DND-41 (cell line): ENCODE measurements around the gene MX2.

Experiments
- ATAC-seq: fragments of 200-7000 bp; cut with Tn5 transposase; 3 replicates; pipeline ENCODE4 v1.9.1; 2021; ENCODE audit warnings: low read depth; ENCODE audit not compliant: insufficient read depth
- DNase-seq: peaks from one replicate; pipeline ENCODE4 v3.0.0-alpha.2; 2020
- H2AFZ ChIP-seq: 2 replicates; pipeline ENCODE4 v1.6.0; 2012; ENCODE audit warnings: low read depth, low read length
- H3K27ac ChIP-seq: 2 replicates; pipeline ENCODE4 v1.5.1; 2012; ENCODE audit warnings: low read length, inconsistent platforms
- H3K27me3 ChIP-seq: fragments of 200-600 bp; sonication (generic); 2 replicates; pipeline ENCODE4 v1.6.0; 2012; ENCODE audit warnings: low read length, mild to moderate bottlenecking, inconsistent platforms; ENCODE audit not compliant: insufficient read depth, poor library complexity
- H3K36me3 ChIP-seq: 2 replicates; pipeline ENCODE4 v1.5.1; 2012; ENCODE audit warnings: low read length, inconsistent platforms; ENCODE audit not compliant: insufficient read depth
- H3K4me1 ChIP-seq: 2 replicates; pipeline ENCODE4 v1.5.1; 2012; ENCODE audit warnings: mild to moderate bottlenecking, low read length; ENCODE audit not compliant: insufficient read depth
- H3K4me2 ChIP-seq: 2 replicates; pipeline ENCODE4 v1.6.0; 2012; ENCODE audit warnings: mild to moderate bottlenecking, moderate library complexity, low read length, inconsistent platforms; ENCODE audit not compliant: insufficient read depth
- H3K4me3 ChIP-seq, 2 experiments: fragments of 200-600 bp in 1 of 2; shearing (Covaris generic) in 1 of 2; 2 replicates each; pipeline ENCODE4 v1.5.1; 2012 to 2016; ENCODE audit warnings: inconsistent platforms in 2 of 2, low read length in 2 of 2, mild to moderate bottlenecking in 2 of 2, low read depth in 1 of 2, moderate library complexity in 1 of 2
- H3K79me2 ChIP-seq: 2 replicates; pipeline ENCODE4 v1.6.0; 2012; ENCODE audit warnings: low read length, inconsistent platforms; ENCODE audit not compliant: insufficient read depth
- H3K9ac ChIP-seq: 2 replicates; pipeline ENCODE4 v1.6.0; 2012; ENCODE audit warnings: low read depth, mild to moderate bottlenecking, inconsistent platforms, low read length, moderate library complexity
- H3K9me3 ChIP-seq: 2 replicates; pipeline ENCODE4 v1.5.1; 2012; ENCODE audit warnings: low read length, moderate library complexity, mild to moderate bottlenecking, inconsistent platforms; ENCODE audit not compliant: insufficient read depth, severe bottlenecking
- H4K20me1 ChIP-seq: 2 replicates; pipeline ENCODE4 v1.6.0; 2012; ENCODE audit warnings: low read length; ENCODE audit not compliant: insufficient read depth
- CTCF ChIP-seq: IDR thresholded peaks from 2 replicates; pipeline ENCODE4 v1.5.1; 2012; ENCODE audit warnings: borderline replicate concordance, low read length, moderate library complexity, mild to moderate bottlenecking; ENCODE audit not compliant: poor library complexity, severe bottlenecking; ENCODE audit errors: extremely low read depth
- EZH2 ChIP-seq: IDR thresholded peaks from 3 replicates; pipeline ENCODE4 v1.6.1; 2012; ENCODE audit warnings: borderline replicate concordance, low read depth, mild to moderate bottlenecking, moderate library complexity, low read length, inconsistent platforms; ENCODE audit not compliant: severe bottlenecking

The MX2 gene

GRCh38 chr21:41427556-41427955, 65.7 kb downstream of the MX2 start:
- no peak overlapping the region for H3K9ac ChIP-seq
- TF ChIP-seq CTCF (no peak), EZH2 (no peak)
- H3K27ac ChIP-seq, result no peak overlapping the region
- H2AFZ ChIP-seq, result no peak overlapping the region
- no peak overlapping the region for H3K4me2 ChIP-seq
- H3K36me3 ChIP-seq, result no peaks in the 10 kb centered on the region
- no peak overlapping the region for H3K4me3 ChIP-seq
- no peak for DNase-seq
- H3K9me3 ChIP-seq, result no peaks in the 10 kb centered on the region
- no peaks in the 10 kb centered on the region for H3K79me2 ChIP-seq
- H3K4me1 ChIP-seq, result peaks cover 14% of the 10 kb centered on the region
- H4K20me1 ChIP-seq, result no peaks in the 10 kb centered on the region
- no peak for ATAC-seq
- H3K27me3 ChIP-seq, result no peaks in the 10 kb centered on the region

- no peak overlapping the region for H3K9ac ChIP-seq
- no peak overlapping the region for H3K27ac ChIP-seq
- H4K20me1 ChIP-seq, result no peaks in the 10 kb centered on the region
- no peak overlapping the region for H3K4me3 ChIP-seq
- no peaks in the 10 kb centered on the region for H3K79me2 ChIP-seq
- H2AFZ ChIP-seq, result no peak overlapping the region
- TF ChIP-seq CTCF, result no peak
- ATAC-seq (no peak), DNase-seq (no peak)
- H3K9me3 ChIP-seq, result no peaks in the 10 kb centered on the region
- no peaks in the 10 kb centered on the region for H3K36me3 ChIP-seq
- H3K27me3 ChIP-seq, result no peaks in the 10 kb centered on the region
- peaks cover 14% of the 10 kb centered on the region for H3K4me1 ChIP-seq
- no peak overlapping the region for H3K4me2 ChIP-seq
Observed at GRCh38 chr21:41428311-41428710, 66.5 kb downstream of the MX2 start.

GRCh38 chr21:41428847-41429246, 67.0 kb downstream of the MX2 start:
- no peak for TF ChIP-seq CTCF
- no peak for TF ChIP-seq EZH2
- no peaks in the 10 kb centered on the region for H3K36me3 ChIP-seq
- H3K4me3 ChIP-seq, result no peak overlapping the region
- H3K27ac ChIP-seq, result no peak overlapping the region
- no peaks in the 10 kb centered on the region for H3K9me3 ChIP-seq
- H3K9ac ChIP-seq, result no peak overlapping the region
- no peak for ATAC-seq
- no peaks in the 10 kb centered on the region for H3K79me2 ChIP-seq
- peaks cover 14% of the 10 kb centered on the region for H3K4me1 ChIP-seq
- no peak overlapping the region for H3K4me2 ChIP-seq
- no peaks in the 10 kb centered on the region for H3K27me3 ChIP-seq
- no peak for DNase-seq
- H4K20me1 ChIP-seq, result no peaks in the 10 kb centered on the region
- H2AFZ ChIP-seq, result no peak overlapping the region

- Histone ChIP-seq H3K36me3 (no peaks in the 10 kb centered on the region), H2AFZ (no peak overlapping the region), H4K20me1 (no peaks in the 10 kb centered on the region), H3K4me1 (peaks cover 14% of the 10 kb centered on the region), H3K27ac (no peak overlapping the region), H3K27me3 (no peaks in the 10 kb centered on the region), H3K4me3 (no peak overlapping the region), H3K9me3 (no peaks in the 10 kb centered on the region), H3K9ac (no peak overlapping the region), H3K79me2 (no peaks in the 10 kb centered on the region), H3K4me2 (no peak overlapping the region)
- DNase-seq (no peak), ATAC-seq (no peak)
- TF ChIP-seq CTCF (no peak), EZH2 (no peak)
Observed at GRCh38 chr21:41429305-41429704, 67.5 kb downstream of the MX2 start.
